Omental fat pad (tissue), 4 donors: ENCODE results near the gene ZWILCH. TPM values are rescaled to one million over a fixed set of nuclear protein-coding genes. Genes with fewer than 3 reads are reported as not detected.
"Not testable (repeated sequence)": the region's sequence is repeated elsewhere in the genome, so short reads cannot be mapped to it uniquely, and the experiment has no call there.

Experiments
- ATAC-seq: fragments of 150-250 bp; one replicate; pipeline ENCODE4 v1.9.1; 2016; ENCODE audit warnings: mild to moderate bottlenecking, moderate library complexity; ENCODE audit not compliant: low FRiP score
- DNase-seq: peaks from one replicate; pipeline ENCODE4 v3.0.0-alpha.2; 2019; ENCODE audit warnings: low spot score
- CTCF ChIP-seq, 3 donors: fragments of 450-650 bp; IDR thresholded peaks; one replicate each; pipeline ENCODE4 v1.5.1; 2016 to 2017; ENCODE audit warnings: antibody characterized with exemption in 3 of 3, mild to moderate bottlenecking in 3 of 3, moderate library complexity in 2 of 3
- total RNA-seq, 4 donors: library from RNA; depleted of rRNA; stranded (reverse); fragments of >200 nt; gene quantifications; one replicate each; pipeline ENCODE4 v1.1.0, GENCODE V29; 2016

The ZWILCH gene
- 1 to 10 TPM; 2.5 to 4.8 (median 3.8) TPM for total RNA-seq

- peak; percentile 87 for ATAC-seq
- no peak for TF ChIP-seq CTCF (IDR thresholded peaks at IDR 0.05)
Measured at GRCh38 chr15:66504563-66505429, at the start of gene ZWILCH, which contains the start of gene RPL4. Gene ZWILCH (plus strand): TSS chr15:66505326. CDS start chr15:66505339, 13 bp downstream. Gene RPL4 (minus strand): TSS chr15:66504855. CDS start chr15:66504790, 65 bp downstream.

GRCh38 chr15:66456211-66456610 lies 48.9 kb upstream of the ZWILCH start:
- TF ChIP-seq CTCF (IDR thresholded peaks at IDR 0.05) = no peak
- ATAC-seq = no peak

More at GRCh38 chr15:66504563-66505429, at the start of gene ZWILCH, which contains the start of gene RPL4:
- peak; percentile 57 for DNase-seq

GRCh38 chr15:66459818-66460615 lies 45.1 kb upstream of the ZWILCH start:
- no peak for ATAC-seq

More at GRCh38 chr15:66456211-66456610, 48.9 kb upstream of the ZWILCH start:
- no peak for DNase-seq

GRCh38 chr15:66461294-66461693 lies 43.8 kb upstream of the ZWILCH start:
- not testable (repeated sequence) for DNase-seq, ATAC-seq

More at GRCh38 chr15:66459818-66460615, 45.1 kb upstream of the ZWILCH start:
- TF ChIP-seq CTCF (IDR thresholded peaks at IDR 0.05) = no peak
- DNase-seq = no peak

- ATAC-seq = no peak
- TF ChIP-seq CTCF (IDR thresholded peaks at IDR 0.05) = no peak
- DNase-seq = no peak
Measured at GRCh38 chr15:66461917-66462316, 43.2 kb upstream of the ZWILCH start.

- no peak for TF ChIP-seq CTCF (IDR thresholded peaks at IDR 0.05)
- DNase-seq = no peak
- ATAC-seq = no peak
Measured at GRCh38 chr15:66462627-66463026, 42.5 kb upstream of the ZWILCH start.

- ATAC-seq, DNase-seq: not testable (repeated sequence)
Measured at GRCh38 chr15:66465294-66465693, 39.8 kb upstream of the ZWILCH start.

GRCh38 chr15:66467162-66468040 lies 37.7 kb upstream of the ZWILCH start:
- not testable (repeated sequence) for DNase-seq, ATAC-seq

GRCh38 chr15:66470825-66471224 lies 34.3 kb upstream of the ZWILCH start:
- ATAC-seq = not testable (repeated sequence)

More at GRCh38 chr15:66470825-66471224, 34.3 kb upstream of the ZWILCH start:
- DNase-seq = not testable (repeated sequence)
